T-cell (primary cell): Measurements from ENCODE around the gene TAOK1. TPM values are rescaled to one million over a fixed set of nuclear protein-coding genes. Genes with fewer than 3 reads are reported as not detected.

Experiments used
- ATAC-seq, 4 experiments: fragments of 200-7000 bp in 3 of 4; fragments of 150-1000 bp in 1 of 4; cut with Tn5 transposase; replicated peaks in 1 of 4; 1 replicate in 3 of 4; 2 replicates in 1 of 4; pipeline ENCODE4 v1.10.0; 2021; ENCODE audit warnings: moderate library complexity in 3 of 4, mild to moderate bottlenecking in 2 of 4, moderate number of reproducible peaks in 1 of 4
- CTCF ChIA-PET, 2 donors: fragments of 300-600 bp; sonication (Branson Sonifier 250); formaldehyde crosslinking; loops; one replicate each; lab custom pipeline; 2022; ENCODE audit warnings: antibody characterized with exemption in 2 of 2; lab: Charles Lee
- POLR2A ChIA-PET, 2 donors: fragments of 300-600 bp; sonication (Branson Sonifier 250); formaldehyde crosslinking; loops; one replicate each; lab custom pipeline; 2022; ENCODE audit warnings: antibody characterized with exemption in 2 of 2; lab: Charles Lee
- DNase-seq, 35 experiments: peaks; one replicate each; pipeline versions ENCODE4 v3.0.0 to v3.0.0-alpha.2; 2013 to 2023
- H3K27ac ChIP-seq: one replicate; pipeline ENCODE4 v1.5.1; 2013; ENCODE audit warnings: low read length
- H3K27me3 ChIP-seq, 2 experiments: replicated peaks in 1 of 2; 1 replicate in 1 of 2; 2 replicates in 1 of 2; pipeline versions ENCODE4 v1.6.1 to v1.7.0; 2013; ENCODE audit warnings: low read length in 1 of 2, mixed read lengths in 1 of 2; ENCODE audit not compliant: control insufficient read depth in 2 of 2, insufficient read depth in 2 of 2; ENCODE audit errors: extremely low read depth in 1 of 2
- H3K36me3 ChIP-seq, 2 donors: 1 replicate in 1 of 2; 2 replicates in 1 of 2; pipeline versions ENCODE4 v1.6.1 to v1.7.0; 2013; ENCODE audit warnings: low read length in 1 of 2; ENCODE audit not compliant: control insufficient read depth in 2 of 2, insufficient read depth in 1 of 2; ENCODE audit errors: extremely low read depth in 1 of 2
- H3K4me1 ChIP-seq, 2 experiments: 1 replicate in 1 of 2; 2 replicates in 1 of 2; pipeline versions ENCODE4 v1.6.1 to v1.7.0; 2013; ENCODE audit warnings: low read length in 2 of 2, mixed read lengths in 1 of 2; ENCODE audit not compliant: insufficient read depth in 2 of 2, control insufficient read depth in 1 of 2; ENCODE audit errors: extremely low read depth in 1 of 2
- H3K4me3 ChIP-seq, 2 donors: 1 replicate in 1 of 2; 2 replicates in 1 of 2; pipeline versions ENCODE4 v1.5.1 to v1.7.0; 2013; ENCODE audit warnings: mild to moderate bottlenecking in 2 of 2, low read length in 1 of 2, moderate library complexity in 1 of 2; ENCODE audit not compliant: control insufficient read depth in 1 of 2; ENCODE audit errors: extremely low read depth in 1 of 2
- H3K9me3 ChIP-seq: 2 replicates; pipeline ENCODE4 v1.7.0; 2013
- H3K27ac Mint-ChIP-seq, 2 donors: one replicate each; pipeline ENCODE4 v1.8.0; 2020 to 2021; ENCODE audit warnings: mild to moderate bottlenecking in 2 of 2, mixed read lengths in 2 of 2
- H3K27me3 Mint-ChIP-seq, 2 donors: one replicate each; pipeline ENCODE4 v1.8.0; 2021 to 2022; ENCODE audit warnings: mixed read lengths in 2 of 2
- H3K36me3 Mint-ChIP-seq: one replicate; pipeline ENCODE4 v1.8.0; 2021; ENCODE audit warnings: mixed read lengths
- H3K4me1 Mint-ChIP-seq, 3 donors: one replicate each; pipeline ENCODE4 v1.8.0; 2020 to 2022; ENCODE audit warnings: mixed read lengths in 3 of 3, mild to moderate bottlenecking in 1 of 3
- H3K4me3 Mint-ChIP-seq, 3 donors: one replicate each; pipeline ENCODE4 v1.8.0; 2020 to 2022; ENCODE audit warnings: mild to moderate bottlenecking in 3 of 3, mixed read lengths in 3 of 3, moderate library complexity in 3 of 3
- H3K9me3 Mint-ChIP-seq, 3 donors: one replicate each; pipeline ENCODE4 v1.8.0; 2020 to 2022; ENCODE audit warnings: mixed read lengths in 3 of 3
- WGBS: methylation state at CpG from one replicate; pipeline ENCODE4 v1.1.5; 2013; ENCODE audit warnings: missing lambda C conversion rate; ENCODE audit not compliant: insufficient coverage; 5-methylcytosine and 5-hydroxymethylcytosine counted together
- total RNA-seq, 35 experiments: library from RNA in 6 of 35; stranded (reverse) in 6 of 35; fragments of 120-200 nt in 1 of 35; gene quantifications; one replicate each; pipeline versions ENCODE4 v1.2.1 to v1.2.4 and lab custom pipeline; 2013 to 2026

The TAOK1 gene
- total RNA-seq, 5 donors from 2014 or later (not counting 1 experiment from before 2014, with no cell fraction given), result 57.7 to 63.4 (median 61.7) TPM

DNA sequence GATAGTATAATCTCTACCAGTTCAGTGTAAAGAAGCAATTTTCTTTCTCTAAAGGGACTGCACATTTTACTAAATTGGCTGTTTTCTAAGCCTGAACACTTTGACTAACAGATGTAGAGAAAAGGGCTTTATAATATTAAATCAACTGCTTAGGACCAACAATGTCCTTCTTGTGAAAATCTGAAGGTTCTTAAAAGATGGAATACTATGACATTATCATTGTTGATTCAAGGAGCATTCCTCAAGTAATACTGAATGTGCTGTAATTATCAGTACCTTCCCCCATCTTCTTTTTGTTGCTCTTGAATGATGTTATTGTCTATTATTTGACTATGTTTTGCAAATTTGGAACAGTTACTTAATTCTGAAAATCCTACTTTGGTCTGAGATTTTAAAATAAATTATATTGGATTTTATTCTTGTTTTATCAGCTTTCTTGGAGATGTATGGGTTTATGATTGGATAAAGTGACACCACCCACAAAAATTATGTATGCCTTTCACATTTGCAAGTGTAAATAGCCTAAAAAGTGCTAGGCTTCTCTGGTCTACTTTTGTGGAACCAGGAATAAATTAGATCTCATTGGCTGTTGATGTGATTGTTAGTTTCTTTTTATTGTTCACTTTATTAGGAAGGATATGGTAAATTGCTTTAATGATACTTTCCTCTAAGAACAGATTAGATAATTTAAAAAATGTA, 53.0 kb downstream of the TAOK1 start:
- H3K4me3 ChIP-seq, result no peak overlapping the region
- no peaks in the 10 kb centered on the region for H3K9me3 ChIP-seq
- DNase-seq (no peak), ATAC-seq (no peak)
- ChIA-PET POLR2A (interaction anchor here in 1 of 2 donors (0.6 kb wide), 1 partner anchor 11 kb away, joined by 5 read pairs; no protein-coding TSS in a partner anchor), CTCF (interaction anchor here (0.5 to 0.7 kb wide), 2 partner anchors 15 to 73 kb away, joined by 3 read pairs; no protein-coding TSS in a partner anchor)
- Mint-ChIP-seq H3K4me3 (no peak overlapping the region), H3K27ac (no peak overlapping the region), H3K4me1 (peaks cover 69 to 71% (median 69%) of the 10 kb centered on the region in 3 donors), H3K9me3 (no peaks in the 10 kb centered on the region), H3K27me3 (no peaks in the 10 kb centered on the region), H3K36me3 (peaks cover 19% of the 10 kb centered on the region)
- H3K27ac ChIP-seq, result no peak overlapping the region
- H3K36me3 ChIP-seq, result peaks cover 0 to 4% of the 10 kb centered on the region in 2 donors
- peaks cover 6 to 12% of the 10 kb centered on the region in 2 experiments for H3K4me1 ChIP-seq
- H3K27me3 ChIP-seq, result no peaks in the 10 kb centered on the region

DNA sequence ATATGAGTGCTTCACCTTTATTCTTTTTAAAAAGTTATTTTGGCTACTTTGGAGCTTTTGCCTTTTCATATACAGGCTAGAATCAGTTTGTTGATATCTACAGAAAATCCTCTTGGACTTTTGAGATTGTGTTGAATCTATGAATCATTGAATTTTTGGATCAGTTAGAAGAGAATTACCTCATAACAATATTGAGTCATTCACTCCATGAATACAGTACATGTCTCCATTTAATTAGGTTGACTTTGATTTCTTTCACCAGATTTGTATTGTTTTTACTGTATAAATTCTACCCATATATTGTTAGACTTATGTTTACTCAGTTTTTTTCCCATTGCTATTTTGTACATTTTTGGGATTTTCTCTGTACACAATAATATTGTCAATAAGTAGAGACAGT, 54.4 kb downstream of the TAOK1 start:
- Histone ChIP-seq H3K9me3 (no peaks in the 10 kb centered on the region), H3K36me3 (peaks cover 0 to 4% of the 10 kb centered on the region in 2 donors), H3K4me1 (peaks cover 7 to 12% of the 10 kb centered on the region in 2 experiments), H3K4me3 (no peak overlapping the region), H3K27me3 (no peaks in the 10 kb centered on the region), H3K27ac (no peak overlapping the region)
- Mint-ChIP-seq H3K4me3 (no peak overlapping the region), H3K27me3 (no peaks in the 10 kb centered on the region), H3K27ac (peak overlapping the region in 1 of 2 donors; percentile 44), H3K4me1 (peaks cover 72 to 74% (median 74%) of the 10 kb centered on the region in 3 donors), H3K9me3 (no peaks in the 10 kb centered on the region), H3K36me3 (peaks cover 15% of the 10 kb centered on the region)
- CTCF ChIA-PET, result no interaction called here
- DNase-seq, result no peak
- POLR2A ChIA-PET, result no interaction called here
- no peak for ATAC-seq

DNA sequence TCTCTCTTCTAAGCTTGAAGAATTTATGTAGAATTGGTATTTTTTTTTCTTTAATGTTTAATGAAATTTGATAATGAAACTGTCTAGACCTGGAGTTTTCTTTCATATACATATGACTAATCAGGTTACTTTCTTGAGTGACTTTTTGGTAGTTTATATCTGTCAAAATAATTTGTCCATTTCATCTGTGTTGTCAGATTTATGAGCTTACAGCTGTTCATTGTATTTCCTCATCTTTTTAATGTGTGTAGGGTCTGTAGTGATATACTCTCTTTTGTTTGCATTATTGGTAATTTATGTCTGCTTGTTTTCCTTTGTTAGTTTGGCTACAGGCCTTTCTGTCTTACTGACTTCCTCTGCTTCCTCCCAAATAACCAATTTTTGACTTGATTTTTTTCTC, 55.7 kb downstream of the TAOK1 start:
- ATAC-seq (no peak), DNase-seq (no peak)
- ChIA-PET CTCF (no interaction called here), POLR2A (no interaction called here)
- H3K4me3 ChIP-seq, result no peak overlapping the region
- peaks cover 73 to 81% (median 79%) of the 10 kb centered on the region in 3 donors for H3K4me1 Mint-ChIP-seq
- peak overlapping the region; percentile 68 to 76 for H3K27ac Mint-ChIP-seq
- H3K36me3 ChIP-seq, result peaks cover under 1 to 2% of the 10 kb centered on the region in 2 donors
- H3K9me3 Mint-ChIP-seq, result no peaks in the 10 kb centered on the region
- H3K9me3 ChIP-seq, result no peaks in the 10 kb centered on the region
- H3K36me3 Mint-ChIP-seq, result peaks cover 10% of the 10 kb centered on the region
- H3K27me3 Mint-ChIP-seq, result no peaks in the 10 kb centered on the region
- no peak overlapping the region for H3K27ac ChIP-seq
- no peaks in the 10 kb centered on the region for H3K27me3 ChIP-seq
- peak overlapping the region in 1 of 3 donors; percentile 9 for H3K4me3 Mint-ChIP-seq
- peaks cover 7 to 12% of the 10 kb centered on the region in 2 experiments for H3K4me1 ChIP-seq

DNA sequence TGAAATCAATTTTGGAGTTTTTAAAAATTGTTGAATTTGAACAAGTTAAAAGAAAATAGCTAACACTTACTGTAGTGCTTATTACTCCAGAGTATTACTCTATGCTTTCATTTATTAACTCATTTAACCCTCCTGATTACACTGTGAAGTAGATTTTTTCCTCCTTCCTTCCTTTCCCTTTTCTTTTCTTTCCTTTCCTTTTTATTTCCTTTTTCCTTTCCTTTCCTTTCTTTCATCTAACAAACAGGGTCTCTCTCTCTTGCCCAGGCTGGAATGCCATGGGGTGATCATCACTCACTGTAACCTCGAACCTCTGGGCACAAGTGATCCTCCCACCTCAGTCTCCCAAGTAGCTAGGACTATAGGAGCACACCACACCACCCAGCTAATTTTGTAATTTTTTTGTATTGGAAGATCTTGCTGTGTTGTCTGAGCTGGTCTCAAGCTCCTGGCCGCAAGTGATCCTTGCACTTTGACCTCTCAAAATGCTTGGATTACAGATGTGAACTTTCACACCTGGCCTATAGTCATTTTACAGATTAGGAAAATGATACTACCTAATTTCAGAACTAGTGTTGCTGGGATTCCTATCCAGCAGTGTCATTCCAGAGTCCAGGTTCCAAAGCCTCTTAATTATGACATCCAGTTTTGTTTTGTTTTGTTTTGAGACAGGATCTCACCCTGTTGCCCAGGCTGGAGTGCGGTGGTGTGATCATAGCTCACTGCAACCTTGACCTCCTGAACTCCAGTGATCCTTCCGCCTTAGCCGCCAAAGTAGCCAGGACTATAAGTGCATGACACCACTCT, 59.9 kb downstream of the TAOK1 start:
- H3K27ac Mint-ChIP-seq, result peak overlapping the region; percentile 58 to 74
- CTCF ChIA-PET, result interaction anchor here in 1 of 2 donors (0.7 kb wide), 1 partner anchor 410 kb away, joined by 3 read pairs; no protein-coding TSS in a partner anchor
- WGBS, result 90% methylated on average over 2 of the region's 5 CpGs

DNA sequence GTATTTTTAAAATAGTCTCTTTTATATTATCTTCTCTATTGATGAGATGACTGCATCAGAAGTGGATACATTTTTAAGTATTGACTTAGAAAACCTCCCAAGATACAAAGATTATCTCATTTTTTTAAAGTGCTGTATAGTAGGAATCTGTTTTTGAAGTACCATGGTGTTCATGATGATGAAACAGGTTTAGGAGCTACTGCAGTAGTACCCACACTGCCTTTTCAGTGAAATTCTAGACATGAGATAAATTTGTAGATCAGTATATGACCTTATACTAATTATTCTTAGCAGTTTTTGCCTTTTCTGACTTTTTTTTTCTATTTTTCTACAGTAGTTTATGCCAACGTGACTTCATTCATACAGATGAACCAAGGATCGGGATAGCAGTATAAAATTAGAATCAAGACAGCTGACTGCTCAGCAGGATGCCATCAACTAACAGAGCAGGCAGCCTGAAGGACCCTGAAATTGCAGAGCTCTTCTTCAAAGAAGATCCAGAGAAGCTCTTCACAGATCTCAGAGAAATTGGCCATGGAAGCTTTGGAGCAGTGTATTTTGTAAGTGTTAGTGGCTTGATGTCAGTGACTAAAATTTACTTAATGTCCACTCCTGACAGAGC, 61.1 kb downstream of the TAOK1 start:
- CTCF ChIA-PET, result no interaction called here
- peaks cover 31% of the 10 kb centered on the region for H3K36me3 Mint-ChIP-seq
- H3K4me1 ChIP-seq, result peaks cover 5 to 10% of the 10 kb centered on the region in 2 experiments
- no peaks in the 10 kb centered on the region for H3K27me3 ChIP-seq
- ATAC-seq, result no peak
- H3K27ac ChIP-seq, result no peak overlapping the region
- H3K36me3 ChIP-seq, result peaks cover 6 to 20% of the 10 kb centered on the region in 2 donors
- WGBS, result no CpG with 5 or more reads among the region's 2 CpGs
- no peak overlapping the region for H3K4me3 ChIP-seq
- H3K27me3 Mint-ChIP-seq, result no peaks in the 10 kb centered on the region
- no peak for DNase-seq
- no peak overlapping the region for H3K4me3 Mint-ChIP-seq
- POLR2A ChIA-PET, result no interaction called here
- H3K27ac Mint-ChIP-seq, result peak overlapping the region in 1 of 2 donors; percentile 59
- H3K9me3 ChIP-seq, result no peaks in the 10 kb centered on the region
- no peaks in the 10 kb centered on the region for H3K9me3 Mint-ChIP-seq
- H3K4me1 Mint-ChIP-seq, result peaks cover 40 to 47% (median 45%) of the 10 kb centered on the region in 3 donors

More for the DNA sequence above, 59.9 kb downstream of the TAOK1 start:
- POLR2A ChIA-PET, result interaction anchor here in 1 of 2 donors (0.7 kb wide), 1 partner anchor 142 kb away, joined by 5 read pairs; no protein-coding TSS in a partner anchor
- Histone ChIP-seq H3K27ac (no peak overlapping the region), H3K27me3 (no peaks in the 10 kb centered on the region), H3K4me3 (no peak overlapping the region), H3K36me3 (peaks cover 6 to 17% of the 10 kb centered on the region in 2 donors), H3K9me3 (no peaks in the 10 kb centered on the region), H3K4me1 (peaks cover 7 to 10% of the 10 kb centered on the region in 2 experiments)
- H3K27me3 Mint-ChIP-seq, result no peaks in the 10 kb centered on the region
- no peak overlapping the region for H3K4me3 Mint-ChIP-seq
- H3K9me3 Mint-ChIP-seq, result no peaks in the 10 kb centered on the region
- peaks cover 43 to 49% (median 48%) of the 10 kb centered on the region in 3 donors for H3K4me1 Mint-ChIP-seq
- H3K36me3 Mint-ChIP-seq, result peaks cover 23% of the 10 kb centered on the region
- no peak for ATAC-seq
- DNase-seq, result no peak

DNA sequence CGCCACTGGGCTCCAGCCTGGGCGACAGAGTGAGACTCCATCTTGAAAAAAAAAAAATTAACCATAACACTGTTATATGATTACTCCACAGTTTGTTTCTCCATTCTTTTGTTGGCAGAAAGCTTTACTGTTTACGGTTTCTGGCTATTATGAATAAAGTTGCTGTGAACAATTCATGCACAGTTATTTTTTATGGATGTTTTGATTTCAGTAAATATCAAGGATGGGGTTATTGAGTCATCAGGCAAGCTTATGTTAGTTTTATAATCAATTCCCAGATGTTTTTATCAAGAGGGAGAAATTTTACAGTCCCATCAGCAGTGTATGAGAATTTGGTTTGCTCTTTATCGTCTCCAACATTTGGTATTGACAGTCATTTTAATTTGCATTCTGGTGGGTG, 67.9 kb downstream of the TAOK1 start:
- Histone ChIP-seq H3K9me3 (no peaks in the 10 kb centered on the region), H3K27me3 (no peaks in the 10 kb centered on the region), H3K4me1 (no peaks in the 10 kb centered on the region), H3K27ac (no peak overlapping the region), H3K36me3 (peaks cover 14 to 18% of the 10 kb centered on the region in 2 donors), H3K4me3 (no peak overlapping the region)
- peaks cover 30% of the 10 kb centered on the region for H3K36me3 Mint-ChIP-seq
- H3K27ac Mint-ChIP-seq, result no peak overlapping the region
- peaks cover 25 to 39% (median 37%) of the 10 kb centered on the region in 3 donors for H3K4me1 Mint-ChIP-seq
- ChIA-PET POLR2A (no interaction called here), CTCF (no interaction called here)
- H3K4me3 Mint-ChIP-seq, result no peak overlapping the region
- no peaks in the 10 kb centered on the region for H3K9me3 Mint-ChIP-seq
- 100% methylated on average over 1 of the region's 4 CpGs for WGBS
- DNase-seq (no peak), ATAC-seq (no peak)
- no peaks in the 10 kb centered on the region for H3K27me3 Mint-ChIP-seq
